Dermis microvascular lymphatic vessel endothelial cell (primary cell): ENCODE results near the gene ZNRF3. TPM values are rescaled to one million over a fixed set of nuclear protein-coding genes. Genes with fewer than 3 reads are reported as not detected.
"Not testable (repeated sequence)": the region's sequence is repeated elsewhere in the genome, so short reads cannot be mapped to it uniquely, and the experiment has no call there.

Source experiments
- DNase-seq, 2 donors: peaks; one replicate each; pipeline versions ENCODE4 v3.0.0 to v3.0.0-alpha.2; 2010; ENCODE audit warnings: low read depth in 2 of 2
- total RNA-seq: library from RNA; depleted of rRNA; stranded (reverse); fragments of >200 nt; gene quantifications from 2 replicates; pipeline ENCODE4 v1.2.1, GENCODE V29; 2014

Gene ZNRF3
- total RNA-seq: 1.5 and 2.5 TPM in 2 replicates

DNA sequence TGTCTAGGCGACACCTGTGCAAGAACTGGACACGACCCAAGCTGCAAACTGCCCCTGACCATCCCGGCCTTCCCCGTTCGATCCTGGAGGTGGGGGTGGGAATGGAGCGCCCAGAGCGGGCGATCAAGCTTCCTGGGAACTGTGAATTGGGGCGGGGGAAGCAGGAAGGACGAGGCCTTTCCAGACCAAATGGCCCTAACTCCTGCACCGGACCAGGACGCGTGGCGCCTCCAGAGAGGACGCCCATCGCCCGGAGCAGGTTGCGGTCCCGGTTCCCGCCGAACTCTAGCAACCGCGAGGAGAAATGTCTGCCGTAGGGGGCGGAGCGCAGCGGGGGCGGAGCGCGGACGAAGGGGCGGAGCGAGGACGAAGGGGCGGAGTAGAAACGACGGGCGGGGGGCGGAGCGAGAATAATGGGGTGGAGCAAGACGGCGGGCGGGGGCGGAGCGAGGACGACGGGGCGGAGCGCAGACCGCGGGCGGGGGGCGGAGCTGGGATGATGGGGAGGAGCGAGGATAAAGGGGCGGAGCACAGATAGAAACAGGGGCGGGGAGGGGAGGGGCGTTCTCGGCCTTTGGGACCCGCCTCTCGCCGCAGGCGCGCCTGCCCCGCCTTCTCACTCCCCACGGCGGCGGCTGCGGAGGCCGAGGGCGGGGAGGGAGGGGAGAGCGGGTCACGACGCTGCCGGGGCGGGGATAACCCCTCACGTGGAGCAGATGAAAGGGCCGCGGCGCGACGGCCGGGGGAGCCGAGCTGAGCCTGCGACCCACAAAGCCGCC, at the start of gene ZNRF3:
Gene ZNRF3, plus strand, starts transcription at position 695 of the 779 bp plus-strand sequence. CDS start 195 bp downstream, outside the sequence.
- DNase-seq: peak; percentile 80 to 96

DNA sequence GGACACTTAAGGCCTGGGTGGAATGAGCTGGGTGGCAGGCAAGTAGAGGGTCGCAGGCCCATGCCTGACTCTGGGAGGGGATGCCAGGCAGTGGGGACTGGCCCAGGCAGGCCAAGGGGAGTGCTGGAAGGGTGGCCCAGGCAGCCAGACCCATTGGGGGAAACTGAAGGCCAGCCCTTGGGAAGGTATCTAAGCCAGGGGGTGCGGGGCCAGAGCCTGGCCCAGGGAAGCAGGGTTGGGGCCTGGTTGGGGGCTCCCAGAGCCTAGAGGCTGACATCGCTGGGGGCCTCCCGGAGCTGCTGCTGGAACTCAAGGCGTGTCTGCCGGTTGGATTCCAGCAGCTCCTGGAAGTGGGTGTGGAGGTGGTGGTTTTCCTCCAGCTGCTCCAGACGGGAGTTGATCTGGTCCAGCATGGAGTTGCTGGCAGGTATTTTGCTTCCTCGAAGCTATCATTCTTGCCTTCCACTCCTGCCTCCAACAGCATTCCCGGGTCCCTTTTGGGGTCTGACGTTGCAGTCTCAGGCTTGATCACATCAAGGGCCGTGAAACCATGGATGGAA, 47.7 kb upstream of the ZNRF3 start:
- no peak for DNase-seq

DNA sequence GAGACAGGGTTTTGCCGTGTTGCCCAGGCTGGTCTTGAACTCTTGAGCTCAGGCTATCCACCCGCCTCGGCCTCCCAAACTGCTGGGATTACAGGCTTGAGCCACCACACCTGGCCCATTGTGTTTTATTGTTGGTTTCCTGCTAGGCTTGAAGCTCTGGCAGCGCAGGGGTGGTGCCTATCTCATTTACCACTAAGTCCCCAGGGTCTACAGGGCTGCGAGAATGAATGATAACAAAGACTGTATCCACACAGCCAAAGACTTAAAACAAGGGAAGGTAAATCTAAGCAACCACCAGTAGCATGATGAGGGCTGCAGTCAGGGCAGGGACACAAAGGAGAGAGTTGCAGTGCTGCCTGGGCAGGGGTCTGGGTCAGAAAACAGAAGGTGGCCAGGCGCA, 45.7 kb upstream of the ZNRF3 start:
- no peak for DNase-seq

DNA sequence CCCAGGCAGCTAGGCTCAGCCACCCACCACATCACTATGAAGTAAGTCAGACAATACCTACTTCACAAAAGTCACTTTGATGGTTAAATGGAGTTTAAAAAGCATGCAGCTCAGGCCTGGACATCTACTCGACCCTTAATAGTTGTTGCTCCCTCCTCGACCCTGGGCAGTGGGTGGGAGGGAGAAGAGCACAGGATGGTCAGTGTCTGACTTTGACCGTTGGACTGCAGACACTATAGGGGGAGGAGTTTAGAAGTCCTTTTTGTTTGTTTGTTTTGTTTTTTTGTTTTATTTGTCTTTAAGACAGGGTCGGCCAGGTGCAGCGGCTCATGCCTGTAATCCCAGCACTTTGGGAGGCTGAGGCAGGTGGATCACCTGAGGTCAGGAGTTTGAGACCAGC, 44.4 kb upstream of the ZNRF3 start:
- no peak for DNase-seq

DNA sequence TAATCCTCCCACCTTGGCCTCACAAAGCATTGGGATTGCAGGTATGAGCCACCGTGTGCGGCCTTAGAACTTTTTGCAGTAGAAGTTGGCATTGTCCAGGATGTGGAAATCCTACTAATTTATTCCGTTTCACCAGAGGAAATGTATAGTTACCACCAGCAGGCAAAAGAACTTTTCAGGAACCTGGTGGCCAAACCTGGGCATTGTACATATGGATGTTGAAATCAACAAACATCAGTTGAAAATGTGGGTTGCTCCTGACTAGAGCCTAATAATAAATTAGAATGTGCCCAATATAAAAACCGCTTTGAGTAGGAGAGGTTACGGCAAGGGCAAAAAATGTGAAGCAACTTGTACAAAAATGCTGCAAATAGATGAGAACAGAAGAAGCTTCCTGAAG, 42.3 kb upstream of the ZNRF3 start:
- no peak for DNase-seq

DNA sequence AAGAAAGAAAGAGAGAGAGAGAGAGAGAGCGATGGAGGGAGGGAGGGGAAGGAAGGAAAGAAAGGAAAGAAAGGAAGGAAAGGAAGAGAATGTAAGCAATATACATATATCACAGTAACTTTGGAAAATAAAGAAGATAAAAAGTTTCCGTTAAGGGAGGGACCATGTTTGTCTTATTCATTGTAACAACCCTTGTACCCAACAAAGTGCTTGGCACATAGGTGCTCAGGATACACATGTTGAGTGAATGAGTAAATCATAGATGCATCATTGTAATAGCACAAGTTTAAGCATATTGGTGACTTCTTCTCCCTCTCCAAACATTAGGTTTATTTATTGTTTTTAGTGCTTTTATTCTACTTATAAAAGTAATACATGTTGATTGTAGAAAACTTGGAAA, 39.7 kb upstream of the ZNRF3 start:
- DNase-seq: no peak

DNA sequence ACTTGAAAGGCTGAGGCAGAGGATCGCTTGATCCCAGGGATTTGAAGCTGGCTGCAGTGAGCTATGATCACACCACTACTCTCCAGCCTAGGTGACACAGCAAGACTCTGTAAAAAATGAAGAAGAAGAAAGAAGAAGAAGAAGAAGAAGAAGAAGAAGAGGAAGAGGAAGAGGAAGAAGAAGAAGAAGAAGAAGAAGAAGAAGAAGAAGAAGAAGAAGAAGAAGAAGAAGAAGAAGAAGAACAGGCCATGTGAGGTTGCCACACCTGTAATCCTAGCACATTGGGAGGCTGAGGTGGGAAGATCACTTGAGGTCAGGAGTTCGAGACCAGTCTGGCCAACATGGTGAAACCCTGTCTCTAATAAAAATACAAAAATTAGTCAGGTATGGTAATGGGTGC, 39.1 kb upstream of the ZNRF3 start:
- DNase-seq: not testable (repeated sequence)

DNA sequence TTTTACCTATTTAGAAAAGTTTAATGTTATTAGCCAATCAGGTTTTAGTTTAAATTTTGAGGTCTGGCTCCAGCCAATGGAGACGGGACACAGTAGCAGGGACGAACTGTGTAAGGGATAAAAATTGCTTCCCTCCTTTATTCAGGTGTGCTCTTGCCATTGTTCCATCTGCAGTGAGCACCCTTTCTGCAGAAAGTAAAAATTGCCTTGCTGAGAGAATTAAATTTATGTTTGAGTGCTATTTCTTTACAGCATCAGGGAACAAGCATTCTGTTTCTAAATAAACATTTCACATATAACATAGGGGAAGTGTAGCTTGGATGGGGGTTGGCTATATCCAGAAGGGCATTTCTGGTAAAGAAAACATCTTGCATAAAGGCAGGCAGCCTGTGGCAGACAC, 36.4 kb upstream of the ZNRF3 start:
- no peak for DNase-seq

DNA sequence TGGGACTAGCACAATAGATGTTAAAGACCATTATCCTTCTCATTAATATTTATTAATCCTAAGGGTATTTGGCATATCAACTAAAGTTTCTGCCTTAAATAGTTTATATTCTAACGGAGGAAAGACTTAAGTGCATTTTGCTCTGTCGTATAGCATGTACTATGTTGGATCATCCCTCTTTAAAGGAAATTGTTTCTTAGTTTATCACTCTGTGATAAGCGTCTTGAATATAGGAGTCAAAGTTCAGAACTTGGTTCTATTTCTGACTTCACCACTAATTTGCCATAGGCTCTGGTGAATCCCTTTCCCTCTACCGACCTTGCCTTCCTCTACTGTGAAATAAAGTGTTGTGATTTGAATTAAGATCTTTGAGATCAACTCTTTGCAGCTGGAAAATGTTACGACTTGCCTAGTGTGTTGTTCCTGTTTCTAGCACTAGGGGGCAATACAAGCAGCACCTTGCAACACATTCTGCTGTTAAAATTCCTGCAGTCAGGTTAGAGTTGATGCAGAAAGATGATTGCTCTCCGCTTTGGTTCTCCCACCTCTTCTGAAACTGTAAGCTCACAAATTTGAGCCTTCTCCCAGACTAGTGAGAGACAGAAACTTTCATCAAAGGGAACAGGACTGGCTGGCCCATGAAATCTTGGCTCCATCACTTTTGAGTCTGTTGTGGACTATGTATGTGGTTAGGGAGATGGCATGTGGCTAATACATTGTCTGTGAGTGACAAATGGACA, 27.8 kb upstream of the ZNRF3 start:
- DNase-seq: peak; percentile 66 to 71

DNA sequence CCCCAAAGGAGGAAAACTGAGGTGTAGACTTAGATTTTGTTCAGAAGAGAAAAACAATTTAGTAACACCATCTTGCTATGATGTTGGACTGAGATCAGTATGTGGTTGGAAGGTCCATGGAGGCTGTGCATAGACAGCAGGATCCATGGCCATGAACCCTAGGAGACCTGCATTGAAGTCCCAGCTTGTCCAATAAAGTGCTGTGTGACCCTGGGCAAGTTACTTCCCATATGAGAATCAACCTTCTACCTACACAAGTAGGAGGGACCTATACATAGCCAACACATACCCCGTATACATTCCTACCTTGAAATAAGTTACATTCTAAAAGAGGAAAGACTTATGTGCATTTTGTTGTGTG, 27.3 kb upstream of the ZNRF3 start:
- DNase-seq: no peak

DNA sequence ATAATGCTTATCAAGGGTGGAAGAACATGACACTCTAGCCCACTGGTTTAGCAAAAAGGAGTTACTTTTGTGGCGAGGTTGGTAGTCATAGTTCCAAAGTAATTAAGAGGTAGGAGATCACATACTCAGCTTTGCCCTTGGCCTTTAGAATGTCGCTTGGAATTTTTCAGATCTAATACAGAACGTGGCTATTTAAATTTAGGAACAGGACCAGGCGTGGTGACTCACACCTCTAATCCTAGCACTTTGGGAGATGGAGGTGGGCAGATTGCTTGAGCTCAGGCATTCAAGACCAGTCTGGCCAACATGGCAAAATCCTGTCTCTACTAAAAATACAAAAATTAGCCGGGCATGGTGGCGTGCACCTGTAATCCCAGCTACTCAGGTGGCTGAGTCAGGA, 26.1 kb upstream of the ZNRF3 start:
- DNase-seq: no peak

DNA sequence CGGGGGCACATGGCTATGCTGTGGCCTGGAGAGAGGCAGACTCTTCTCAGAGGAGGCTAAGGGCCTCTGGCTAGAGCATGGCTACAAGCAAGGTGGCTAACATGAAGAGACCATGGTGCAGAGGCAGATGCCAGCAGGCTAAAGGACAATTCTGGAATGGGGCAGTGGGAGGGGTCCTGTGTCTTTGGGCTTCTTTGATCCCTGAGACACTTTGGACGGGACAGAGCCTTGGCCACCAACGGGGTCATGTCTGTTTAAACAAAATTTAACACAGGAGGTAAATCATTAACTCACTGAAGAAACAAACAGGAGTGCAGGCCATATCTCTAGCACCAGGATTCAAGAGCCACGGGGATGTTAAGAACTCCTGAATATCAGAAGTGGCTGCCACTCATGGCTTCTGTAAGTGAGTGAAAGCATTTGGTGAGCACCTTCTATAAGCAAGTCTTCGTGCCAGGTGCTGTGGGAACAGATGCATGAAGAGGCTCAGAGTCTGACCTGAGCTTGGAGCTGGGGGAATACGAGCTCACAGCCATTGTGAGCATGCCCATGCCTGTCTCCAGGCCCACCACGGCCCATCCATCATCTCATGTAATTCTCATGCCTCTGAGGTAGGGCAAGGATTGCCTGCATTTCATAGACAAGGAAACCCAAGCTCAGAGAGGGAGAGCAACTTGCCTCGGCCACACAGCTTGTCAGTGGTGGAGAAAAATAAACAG, 18.3 kb upstream of the ZNRF3 start:
- no peak for DNase-seq

DNA sequence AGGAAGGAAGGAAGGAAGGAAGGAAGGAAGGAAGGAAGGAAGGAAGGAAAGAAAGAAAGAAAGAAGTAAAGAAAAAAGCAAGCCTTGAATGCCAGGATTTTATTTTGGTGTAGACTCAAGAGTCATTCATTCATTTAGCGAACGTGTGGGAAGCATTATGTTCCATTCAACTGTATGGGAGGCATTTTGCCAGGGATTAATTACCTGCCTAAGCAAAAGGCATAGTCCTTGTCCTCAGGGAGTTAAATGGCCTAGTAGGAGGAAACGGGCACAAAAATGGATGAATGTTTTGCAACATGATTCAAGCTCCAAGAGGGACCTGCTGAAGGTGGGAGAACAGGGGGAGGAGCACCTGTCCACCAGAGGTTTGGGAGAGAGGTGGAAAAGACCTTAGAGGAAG, 16.2 kb upstream of the ZNRF3 start:
- DNase-seq: no peak

DNA sequence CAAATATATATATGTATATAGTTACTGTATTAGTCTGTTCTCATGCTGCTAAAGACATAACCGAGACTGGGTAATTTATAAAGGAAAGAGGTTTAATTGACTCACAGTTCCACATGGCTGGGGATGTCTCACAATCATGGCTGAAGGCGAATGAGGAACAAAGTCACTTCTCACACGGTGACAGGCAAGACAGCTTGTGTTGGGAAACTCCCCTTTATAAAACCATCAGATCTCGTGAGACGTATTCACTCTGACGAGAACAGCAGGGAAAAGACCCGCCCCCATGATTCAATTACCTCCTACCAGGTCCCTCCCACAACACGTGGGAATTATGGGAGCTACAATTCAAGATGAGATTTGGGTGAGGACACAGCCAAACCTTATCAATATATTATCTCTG, 15.0 kb upstream of the ZNRF3 start:
- DNase-seq: not testable (repeated sequence)

DNA sequence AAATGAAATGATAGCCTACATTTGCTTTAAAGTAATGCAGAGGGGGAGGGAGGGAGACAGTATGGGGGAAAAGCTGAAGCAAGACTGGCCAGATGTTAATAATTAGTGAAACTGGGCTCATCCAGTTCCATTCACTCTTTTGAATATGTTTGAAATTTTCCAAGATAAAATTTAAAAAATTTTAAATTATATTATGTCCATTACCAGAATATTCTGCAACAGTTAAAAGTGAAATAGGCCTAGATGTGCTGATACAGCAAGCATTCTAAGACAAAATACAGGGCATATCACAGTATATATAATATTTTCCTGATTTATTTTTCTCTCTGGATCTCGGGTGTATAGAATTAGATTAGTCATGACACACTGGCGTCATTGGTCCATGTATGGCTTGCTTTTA, 13.6 kb upstream of the ZNRF3 start:
- DNase-seq: no peak

DNA sequence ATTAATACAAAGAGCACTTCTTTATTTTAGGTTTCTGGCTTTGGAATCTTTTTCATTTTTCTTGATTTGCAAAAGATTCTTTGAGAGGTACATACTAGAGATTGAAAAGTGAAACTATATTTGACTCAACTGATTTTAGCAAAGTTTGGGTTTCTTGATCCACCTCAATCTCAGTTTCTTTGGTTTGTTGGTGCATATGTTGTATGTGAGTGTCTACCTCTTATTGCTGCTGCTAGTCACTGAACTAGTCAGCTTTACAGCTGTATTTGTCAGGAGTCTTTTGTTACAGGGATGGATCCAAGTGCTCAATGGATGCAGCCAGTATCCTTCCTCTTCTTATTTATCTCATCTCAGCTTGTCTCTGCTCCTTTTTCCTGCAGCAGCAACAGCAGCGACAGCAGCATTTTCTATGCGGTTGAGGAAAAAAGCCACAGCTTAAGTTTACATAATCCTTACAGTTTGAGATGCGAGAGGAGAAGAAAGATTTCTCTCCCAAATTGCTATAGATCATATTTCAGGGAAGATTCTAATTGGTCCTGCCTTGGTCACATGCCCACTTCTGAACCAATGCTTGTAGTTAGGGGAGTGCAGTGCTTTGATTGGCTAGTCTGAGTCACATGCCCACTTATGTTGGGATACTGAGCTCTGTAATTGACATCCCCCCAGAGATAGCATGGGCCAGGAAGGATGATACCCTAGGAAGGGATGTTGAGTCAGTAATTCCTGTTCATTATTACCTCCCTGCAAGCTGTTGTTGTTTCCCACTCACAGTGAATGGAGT, 10.0 kb upstream of the ZNRF3 start:
- no peak for DNase-seq

DNA sequence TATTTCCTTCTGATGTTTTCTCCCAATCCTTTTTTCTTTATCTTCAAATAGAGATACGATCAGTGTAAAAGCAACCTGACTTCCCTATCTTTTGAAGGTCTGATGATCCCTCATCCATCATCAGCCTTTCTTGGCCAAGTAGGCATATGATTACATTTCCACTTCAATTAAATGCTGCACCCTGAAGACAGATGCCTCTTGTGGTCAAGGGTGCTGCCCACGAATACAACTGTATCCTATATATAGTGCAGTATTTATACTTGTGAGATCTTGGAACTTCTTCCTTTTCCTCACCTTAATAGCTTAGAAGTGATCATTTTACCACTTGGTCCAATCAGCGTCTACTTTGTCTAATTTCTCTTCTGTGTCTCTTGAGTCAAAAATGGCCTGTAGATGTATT, 9.3 kb upstream of the ZNRF3 start:
- DNase-seq: no peak

DNA sequence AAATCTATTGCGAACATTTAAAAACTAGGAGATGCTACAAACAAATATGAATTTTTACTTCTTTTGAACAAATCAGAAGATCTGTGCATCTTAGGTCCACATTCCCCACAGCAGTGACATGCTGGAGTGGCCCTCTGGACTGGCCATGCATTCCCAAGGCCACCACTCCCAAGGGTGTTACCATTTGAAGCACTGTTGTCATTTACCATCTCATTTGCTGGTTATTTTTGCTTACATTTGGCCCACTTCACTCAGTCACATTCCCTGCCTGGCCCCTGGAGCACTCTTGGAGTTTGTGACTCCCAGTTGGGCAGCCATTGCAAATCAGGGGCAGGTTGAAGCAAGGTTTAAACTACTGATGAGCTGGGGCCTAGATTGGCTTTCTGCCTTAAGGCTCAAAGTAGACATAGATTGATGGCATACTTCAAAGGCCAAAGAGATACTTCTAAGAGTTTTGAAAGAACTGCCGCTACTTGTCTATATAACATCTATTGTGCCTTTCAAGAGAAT, 8.5 kb upstream of the ZNRF3 start:
- DNase-seq: no peak

DNA sequence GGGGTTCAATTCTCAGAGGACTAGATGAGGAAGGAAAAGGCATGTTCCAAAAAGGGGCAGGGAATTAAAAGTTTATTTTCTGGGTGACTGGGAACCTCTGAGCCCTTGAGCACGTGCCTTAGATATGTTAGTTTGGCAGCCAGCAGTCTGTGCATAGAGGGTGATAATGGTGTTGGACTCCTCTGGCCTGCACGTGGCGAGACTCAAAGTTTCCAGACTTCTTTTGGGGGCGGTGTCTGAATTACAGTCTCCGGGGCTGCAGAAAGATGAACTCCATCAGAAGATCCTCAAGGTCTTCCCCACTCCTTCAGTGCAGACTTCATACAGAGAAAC, 861 bp upstream of the ZNRF3 start:
- DNase-seq: peak in 1 of 2 donors; percentile 15

DNA sequence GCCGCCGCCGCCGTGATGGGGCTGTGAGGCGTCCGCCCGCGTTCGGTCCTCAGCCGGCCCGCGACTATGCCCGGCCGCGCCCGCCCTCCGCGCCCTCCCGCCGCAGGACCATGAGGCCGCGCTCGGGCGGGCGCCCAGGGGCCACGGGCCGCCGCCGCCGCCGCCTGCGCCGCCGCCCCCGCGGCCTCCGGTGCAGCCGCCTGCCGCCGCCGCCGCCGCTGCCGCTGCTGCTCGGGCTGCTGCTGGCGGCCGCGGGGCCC, 215 bp downstream of the ZNRF3 start:
- DNase-seq: no peak

DNA sequence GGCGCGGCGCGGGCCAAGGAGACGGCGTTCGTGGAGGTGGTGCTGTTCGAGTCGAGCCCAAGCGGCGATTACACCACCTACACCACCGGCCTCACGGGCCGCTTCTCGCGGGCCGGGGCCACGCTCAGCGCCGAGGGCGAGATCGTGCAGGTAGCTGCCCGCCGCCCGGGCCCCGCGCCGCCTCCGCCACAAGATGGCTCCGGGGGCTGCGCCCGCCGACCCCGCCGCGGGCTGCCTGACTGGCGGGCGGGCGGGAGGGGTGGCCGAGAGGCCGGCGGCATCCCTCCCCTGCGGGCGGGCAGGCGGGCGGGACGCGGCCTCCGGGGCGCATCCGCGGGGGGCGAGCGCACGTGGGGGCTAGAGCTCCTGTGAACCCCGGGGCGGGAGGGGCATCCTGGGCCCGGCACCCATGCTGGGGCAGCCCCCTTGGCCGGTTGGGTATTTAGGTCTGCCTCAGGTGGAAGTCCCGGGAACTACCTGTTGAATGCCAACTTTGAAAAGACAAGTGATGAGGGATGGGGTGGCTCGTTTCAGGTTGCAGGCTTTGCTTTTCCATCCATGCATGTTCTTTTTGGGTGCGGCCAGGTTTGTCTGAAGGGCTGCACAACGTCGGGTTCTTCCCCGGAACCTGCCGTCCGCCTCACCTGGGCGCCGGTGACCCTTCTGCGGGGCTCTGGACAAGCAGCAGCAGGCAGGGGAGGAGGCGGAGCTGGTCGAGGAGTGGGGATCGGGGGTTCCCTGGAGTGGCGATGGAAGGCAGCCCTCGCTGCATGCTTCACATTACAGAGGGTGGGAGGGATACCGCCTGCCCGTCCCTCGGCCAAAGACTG, 760 bp downstream of the ZNRF3 start:
- DNase-seq: peak in 1 of 2 donors; percentile 49
